HCT116 (cell line): ENCODE results near the gene CHFR. TPM values are rescaled to one million over a fixed set of nuclear protein-coding genes. Genes with fewer than 3 reads are reported as not detected.

ENCODE experiments used
- ATAC-seq: fragments of 200-7000 bp; cut with Tn5 transposase; 2 replicates; pipeline ENCODE4 v1.9.1; 2020; ENCODE audit warnings: mild to moderate bottlenecking, moderate library complexity
- BruUV-seq: library from RNA; stranded (reverse); fragments of 400-500 nt; replicated peaks from 2 replicates; lab custom pipeline; 2021; lab: Mats Ljungman, UMichigan
- CTCF ChIA-PET: fragments of 300-600 bp; sonication (Branson Sonifier 250); formaldehyde crosslinking; loops from one replicate; lab custom pipeline; 2021; ENCODE audit warnings: antibody characterized with exemption; lab: Charles Lee
- POLR2A ChIA-PET: fragments of 300-600, 350-600 bp; sonication (Branson Sonifier 250); formaldehyde crosslinking; loops from one replicate; lab custom pipeline; 2021; ENCODE audit warnings: antibody characterized with exemption; lab: Charles Lee
- RAD21 ChIA-PET, 2 experiments: fragments of 300-600 bp; sonication (Branson Sonifier 250); formaldehyde crosslinking; loops; one replicate each; lab custom pipeline; 2023; ENCODE audit warnings: low total read pairs in 2 of 2; ENCODE audit not compliant: uncharacterized antibody in 2 of 2, unreplicated experiment in 2 of 2, low non-redundant PET in 1 of 2; lab: Charles Lee
- DNase-seq: peaks from one replicate; pipeline ENCODE4 v3.0.0-alpha.2; 2010; ENCODE audit warnings: low read depth, low spot score
- H2AFZ ChIP-seq: fragments of 200-600 bp; shearing (Covaris generic), sonication (generic); 2 replicates; pipeline ENCODE4 v1.6.1; 2017; ENCODE audit warnings: low read depth, mixed run types, mixed read lengths, antibody characterized with exemption, low read length; ENCODE audit not compliant: poor library complexity, severe bottlenecking
- H3K27ac ChIP-seq: 2 replicates; pipeline ENCODE4 v1.5.1; 2012; ENCODE audit warnings: low read depth, low read length
- H3K27me3 ChIP-seq: fragments of 200-600 bp; sonication (generic); 2 replicates; pipeline ENCODE4 v1.6.1; 2016; ENCODE audit warnings: mixed run types, low read length, mixed read lengths; ENCODE audit not compliant: insufficient read depth
- H3K36me3 ChIP-seq, 2 experiments: fragments of 200-500 bp in 1 of 2; fragments of 200-600 bp in 1 of 2; sonication (Bioruptor generic) in 1 of 2; sonication (generic) in 1 of 2; 2 replicates each; pipeline versions ENCODE4 v1.5.1 to v1.6.1; 2014 to 2016; ENCODE audit warnings: low read length in 2 of 2, inconsistent platforms in 1 of 2, mixed read lengths in 1 of 2, mixed run types in 1 of 2; ENCODE audit not compliant: insufficient read depth in 2 of 2, control insufficient read depth in 1 of 2
- H3K4me1 ChIP-seq, 2 experiments: fragments of 200-600 bp in 1 of 2; sonication (generic) in 1 of 2; 2 replicates each; pipeline versions ENCODE4 v1.5.1 to v1.6.1; 2012 to 2017; ENCODE audit warnings: low read length in 2 of 2, inconsistent platforms in 1 of 2, mild to moderate bottlenecking in 1 of 2, mixed read lengths in 1 of 2, mixed run types in 1 of 2, moderate library complexity in 1 of 2; ENCODE audit not compliant: insufficient read depth in 2 of 2, control insufficient read depth in 1 of 2
- H3K4me2 ChIP-seq: fragments of 200-600 bp; sonication (generic); 2 replicates; pipeline ENCODE4 v1.6.1; 2017; ENCODE audit warnings: mixed run types, low read length, mixed read lengths
- H3K4me3 ChIP-seq, 2 experiments: fragments of 200-600 bp in 1 of 2; sonication (generic) in 1 of 2; replicated peaks in 1 of 2; 2 replicates each; pipeline ENCODE4 v1.5.1; 2011 to 2016; ENCODE audit warnings: low read length in 2 of 2, control low read depth in 1 of 2, low read depth in 1 of 2, mild to moderate bottlenecking in 1 of 2, mixed read lengths in 1 of 2, mixed run types in 1 of 2
- H3K79me2 ChIP-seq: fragments of 200-600 bp; sonication (generic); 2 replicates; pipeline ENCODE4 v1.6.1; 2017; ENCODE audit warnings: mild to moderate bottlenecking, mixed run types, low read length, moderate library complexity, mixed read lengths; ENCODE audit not compliant: insufficient read depth
- H3K9ac ChIP-seq: fragments of 200-600 bp; sonication (generic); 2 replicates; pipeline ENCODE4 v1.6.1; 2016; ENCODE audit warnings: low read length, mixed read lengths
- H3K9me2 ChIP-seq: fragments of 200-600 bp; sonication (generic), shearing (Covaris generic); 2 replicates; pipeline ENCODE4 v1.6.1; 2017; ENCODE audit warnings: mixed run types, mild to moderate bottlenecking, moderate library complexity; ENCODE audit not compliant: insufficient read depth
- H3K9me3 ChIP-seq, 2 experiments: fragments of 200-500 bp in 1 of 2; fragments of 200-600 bp in 1 of 2; sonication (Bioruptor generic) in 1 of 2; sonication (generic) in 1 of 2; 2 replicates each; pipeline ENCODE4 v1.6.1; 2014 to 2017; ENCODE audit warnings: low read length in 2 of 2, mixed read lengths in 2 of 2, inconsistent platforms in 1 of 2, low read depth in 1 of 2, mild to moderate bottlenecking in 1 of 2, mixed run types in 1 of 2, moderate library complexity in 1 of 2; ENCODE audit not compliant: control insufficient read depth in 1 of 2, insufficient read depth in 1 of 2
- H4K20me1 ChIP-seq: fragments of 200-600 bp; sonication (generic), shearing (Covaris generic); 2 replicates; pipeline ENCODE4 v1.6.1; 2017; ENCODE audit warnings: mixed run types, mild to moderate bottlenecking, moderate library complexity; ENCODE audit not compliant: insufficient read depth
- ATF3 ChIP-seq: IDR thresholded peaks from 2 replicates; pipeline ENCODE4 v1.6.1; 2012
- CBX3 ChIP-seq: IDR thresholded peaks from 2 replicates; pipeline ENCODE4 v1.6.1; 2012; ENCODE audit warnings: low read depth
- CTCF ChIP-seq, 3 experiments: fragments of 200-600 bp in 1 of 3; sonication (generic) in 1 of 3; IDR thresholded peaks in 2 of 3; conservative IDR thresholded peaks in 1 of 3; 2 replicates each; pipeline ENCODE4 v1.5.1; 2012 to 2017; ENCODE audit warnings: low read depth in 2 of 3, low read length in 2 of 3, antibody characterized with exemption in 1 of 3, borderline replicate concordance in 1 of 3, control low read depth in 1 of 3, mild to moderate bottlenecking in 1 of 3, mixed read lengths in 1 of 3, mixed run types in 1 of 3, moderate library complexity in 1 of 3; ENCODE audit not compliant: insufficient read depth in 1 of 3
- EGR1 ChIP-seq: IDR thresholded peaks from 2 replicates; pipeline ENCODE4 v1.6.1; 2012; ENCODE audit warnings: low read depth
- EZH2 ChIP-seq: fragments of 200-600 bp; sonication (generic); IDR thresholded peaks from 2 replicates; pipeline ENCODE4 v1.6.1; 2017; ENCODE audit warnings: antibody characterized with exemption, mixed run types
- EZH2phosphoT487 ChIP-seq: fragments of 200-600 bp; IDR thresholded peaks from 2 replicates; pipeline ENCODE4 v1.6.1; 2018; ENCODE audit warnings: antibody characterized with exemption, borderline replicate concordance
- FOSL1 ChIP-seq: IDR thresholded peaks from 2 replicates; pipeline ENCODE4 v1.6.1; 2012; ENCODE audit warnings: low read depth
- MAX ChIP-seq: IDR thresholded peaks from 2 replicates; pipeline ENCODE4 v1.6.1; 2012
- POLR2A ChIP-seq: IDR thresholded peaks from 2 replicates; pipeline ENCODE4 v1.7.0; 2011; ENCODE audit warnings: borderline replicate concordance; ENCODE audit not compliant: insufficient read depth, insufficient read length; ENCODE audit errors: extremely low read depth
- POLR2AphosphoS5 ChIP-seq: IDR thresholded peaks from 2 replicates; pipeline ENCODE4 v1.6.1; 2011; ENCODE audit warnings: mild to moderate bottlenecking, low read depth, low read length, moderate library complexity
- RAD21 ChIP-seq: IDR thresholded peaks from 2 replicates; pipeline ENCODE4 v1.6.1; 2012; ENCODE audit warnings: low read depth, mild to moderate bottlenecking
- REST ChIP-seq: IDR thresholded peaks from 2 replicates; pipeline ENCODE4 v1.6.1; 2012; ENCODE audit warnings: low read depth
- SIN3A ChIP-seq: IDR thresholded peaks from 2 replicates; pipeline ENCODE4 v1.6.1; 2012; ENCODE audit warnings: low read depth
- TCF7L2 ChIP-seq: IDR thresholded peaks from 2 replicates; pipeline ENCODE4 v1.7.0; 2011; ENCODE audit warnings: borderline replicate concordance, inconsistent platforms; ENCODE audit not compliant: insufficient read depth, insufficient read length; ENCODE audit errors: extremely low read depth
- YY1 ChIP-seq: IDR thresholded peaks from 2 replicates; pipeline ENCODE4 v1.6.1; 2011; ENCODE audit warnings: low read length, low read depth, moderate library complexity, mild to moderate bottlenecking; ENCODE audit not compliant: insufficient replicate concordance; ENCODE audit errors: extremely low read depth
- ZBTB33 ChIP-seq: IDR thresholded peaks from 2 replicates; pipeline ENCODE4 v1.6.1; 2011; ENCODE audit warnings: mild to moderate bottlenecking, low read length, moderate library complexity; ENCODE audit not compliant: insufficient replicate concordance; ENCODE audit errors: extremely low read depth
- ZNF274 ChIP-seq: fragments of 200-500 bp; sonication (Bioruptor generic); IDR thresholded peaks from 2 replicates; pipeline ENCODE4 v1.6.1; 2014; ENCODE audit warnings: mild to moderate bottlenecking, low read depth, low read length, inconsistent platforms
- intact Hi-C: fragments of 100-400 bp; cut with micrococcal nuclease; formaldehyde crosslinking; loops from 2 replicates; pipeline ENCODE4 v1.10.0; 2022
- total RNA-seq: library from RNA; stranded (reverse); gene quantifications from one replicate; pipeline ENCODE4 v1.2.1, GENCODE V29; 2021; ENCODE audit not compliant: unreplicated experiment

CHFR gene
- total RNA-seq, 1 experiment from 2014 or later = 0.39 TPM

GRCh38 chr12:132835076-132836025, 52.1 kb downstream of the CHFR start:
- Histone ChIP-seq H4K20me1 (no peaks in the 10 kb centered on the region), H3K4me1 (no peaks in the 10 kb centered on the region), H3K9me2 (no peaks in the 10 kb centered on the region), H3K27ac (no peak overlapping the region), H3K36me3 (no peaks in the 10 kb centered on the region), H3K4me3 (no peak overlapping the region), H2AFZ (no peak overlapping the region), H3K79me2 (no peaks in the 10 kb centered on the region), H3K9ac (no peak overlapping the region), H3K27me3 (no peaks in the 10 kb centered on the region), H3K9me3 (no peaks in the 10 kb centered on the region), H3K4me2 (no peak overlapping the region)
- TF ChIP-seq YY1 (no peak), REST (no peak), CBX3 (no peak), TCF7L2 (no peak), ZBTB33 (no peak), CTCF (IDR thresholded peaks at IDR 0.05 in 2 of 3, conservative IDR thresholded peaks at IDR 0.05 in 1 of 3; ENCODE audit: borderline replicate concordance in 1 of 3, insufficient read depth in 1 of 3, low read depth in 2 of 3, low read length in 2 of 3) (no peak), ATF3 (no peak), POLR2AphosphoS5 (no peak), SIN3A (no peak), FOSL1 (no peak), ZNF274 (no peak), EZH2 (no peak), EGR1 (no peak), POLR2A (no peak), MAX (no peak), RAD21 (no peak), EZH2phosphoT487 (no peak)
- ATAC-seq (no peak), DNase-seq (no peak)
- intact Hi-C loops = no loop called here
- BruUV-seq = no TSS peak
- ChIA-PET RAD21 (no interaction called here), POLR2A (no interaction called here), CTCF (no interaction called here)
